ENCODE measurements around the gene GBE1. TPM values are rescaled to one million over a fixed set of nuclear protein-coding genes. Genes with fewer than 3 reads are reported as not detected.

The GBE1 gene
- total and polyA plus RNA-seq, 2 donors, result 32.6 to 35.5 TPM

- H3K27ac ChIP-seq (ENCODE audit: low read depth), result no peak overlapping the region
- 96% methylated on average over 10 of the region's 10 CpGs for WGBS
- no peak for DNase-seq (ENCODE audit: extremely low spot score)
- H3K4me1 ChIP-seq (ENCODE audit: insufficient read depth), result no peaks in the 10 kb centered on the region
- no peaks in the 10 kb centered on the region for H3K36me3 ChIP-seq (ENCODE audit: insufficient read depth)
- H3K4me3 ChIP-seq (ENCODE audit: low read depth, low read length), result no peak overlapping the region
Measured at GRCh38 chr3:81663114-81663513, 98.3 kb downstream of the GBE1 start.

- no peak for DNase-seq (ENCODE audit: extremely low spot score)
- WGBS, result 97% methylated on average over 1 of the region's 1 CpG
- H3K4me1 ChIP-seq (ENCODE audit: insufficient read depth), result no peaks in the 10 kb centered on the region
- no peak overlapping the region for H3K27ac ChIP-seq (ENCODE audit: low read depth)
- H3K36me3 ChIP-seq (ENCODE audit: insufficient read depth), result peaks cover 1% of the 10 kb centered on the region
- H3K4me3 ChIP-seq (ENCODE audit: low read depth, low read length), result no peak overlapping the region
Measured at GRCh38 chr3:81660036-81660435, 101.4 kb downstream of the GBE1 start.

GRCh38 chr3:81658322-81658997, 103.0 kb downstream of the GBE1 start:
- WGBS, result 54% methylated on average over 3 of the region's 3 CpGs
- H3K36me3 ChIP-seq (ENCODE audit: insufficient read depth), result peaks cover 2% of the 10 kb centered on the region
- no peak overlapping the region for H3K4me3 ChIP-seq (ENCODE audit: low read depth, low read length)
- H3K4me1 ChIP-seq (ENCODE audit: insufficient read depth), result no peaks in the 10 kb centered on the region
- no peak overlapping the region for H3K27ac ChIP-seq (ENCODE audit: low read depth)
- DNase-seq (ENCODE audit: extremely low spot score), result no peak

- Histone ChIP-seq H3K36me3 (ENCODE audit: insufficient read depth) (peaks cover 3% of the 10 kb centered on the region), H3K27ac (ENCODE audit: low read depth) (no peak overlapping the region), H3K4me3 (ENCODE audit: low read depth, low read length) (no peak overlapping the region), H3K4me1 (ENCODE audit: insufficient read depth) (no peaks in the 10 kb centered on the region)
- WGBS, result 45% methylated on average over 4 of the region's 4 CpGs
- DNase-seq (ENCODE audit: extremely low spot score), result no peak
Measured at GRCh38 chr3:81651139-81651538, 110.3 kb downstream of the GBE1 start.

- no peak for DNase-seq (ENCODE audit: extremely low spot score)
- Histone ChIP-seq H3K27ac (ENCODE audit: low read depth) (no peak overlapping the region), H3K4me3 (ENCODE audit: low read depth, low read length) (no peak overlapping the region), H3K36me3 (ENCODE audit: insufficient read depth) (peaks cover 3% of the 10 kb centered on the region), H3K4me1 (ENCODE audit: insufficient read depth) (no peaks in the 10 kb centered on the region)
- 86% methylated on average over 3 of the region's 3 CpGs for WGBS
Measured at GRCh38 chr3:81650187-81650586, 111.3 kb downstream of the GBE1 start.

- no peak overlapping the region for H3K27ac ChIP-seq (ENCODE audit: low read depth)
- no peak for DNase-seq (ENCODE audit: extremely low spot score)
- WGBS, result 88% methylated on average over 1 of the region's 1 CpG
- H3K36me3 ChIP-seq (ENCODE audit: insufficient read depth), result no peaks in the 10 kb centered on the region
- H3K4me1 ChIP-seq (ENCODE audit: insufficient read depth), result no peaks in the 10 kb centered on the region
- H3K4me3 ChIP-seq (ENCODE audit: low read depth, low read length), result no peak overlapping the region
Measured at GRCh38 chr3:81645248-81645647, 116.2 kb downstream of the GBE1 start.

- no peak overlapping the region for H3K27ac ChIP-seq (ENCODE audit: low read depth)
- whole genome bisulfite sequencing, result 81% methylated on average over 2 of the region's 2 CpGs
- no peaks in the 10 kb centered on the region for H3K4me1 ChIP-seq (ENCODE audit: insufficient read depth)
- no peaks in the 10 kb centered on the region for H3K36me3 ChIP-seq (ENCODE audit: insufficient read depth)
- DNase-seq (ENCODE audit: extremely low spot score), result no peak
- no peak overlapping the region for H3K4me3 ChIP-seq (ENCODE audit: low read depth, low read length)
Measured at GRCh38 chr3:81643721-81644120, 117.7 kb downstream of the GBE1 start.

GRCh38 chr3:81638480-81638879, 123.0 kb downstream of the GBE1 start:
- Histone ChIP-seq H3K27ac (ENCODE audit: low read depth) (no peak overlapping the region), H3K4me3 (ENCODE audit: low read depth, low read length) (no peak overlapping the region), H3K4me1 (ENCODE audit: insufficient read depth) (no peaks in the 10 kb centered on the region), H3K36me3 (ENCODE audit: insufficient read depth) (peaks cover 2% of the 10 kb centered on the region)
- DNase-seq (ENCODE audit: extremely low spot score), result no peak

GRCh38 chr3:81632659-81633058, 128.8 kb downstream of the GBE1 start:
- WGBS, result 97% methylated on average over 2 of the region's 2 CpGs
- Histone ChIP-seq H3K27ac (ENCODE audit: low read depth) (no peak overlapping the region), H3K4me1 (ENCODE audit: insufficient read depth) (no peaks in the 10 kb centered on the region), H3K4me3 (ENCODE audit: low read depth, low read length) (no peak overlapping the region), H3K36me3 (ENCODE audit: insufficient read depth) (peaks cover 2% of the 10 kb centered on the region)
- DNase-seq (ENCODE audit: extremely low spot score), result no peak

- Histone ChIP-seq H3K4me1 (ENCODE audit: insufficient read depth) (no peaks in the 10 kb centered on the region), H3K4me3 (ENCODE audit: low read depth, low read length) (no peak overlapping the region), H3K36me3 (ENCODE audit: insufficient read depth) (peaks cover 2% of the 10 kb centered on the region), H3K27ac (ENCODE audit: low read depth) (no peak overlapping the region)
- DNase-seq (ENCODE audit: extremely low spot score), result no peak
- 56% methylated on average over 2 of the region's 2 CpGs for WGBS
Measured at GRCh38 chr3:81624756-81625155, 136.7 kb downstream of the GBE1 start.

GRCh38 chr3:81622395-81622794, 139.1 kb downstream of the GBE1 start:
- Histone ChIP-seq H3K4me1 (ENCODE audit: insufficient read depth) (no peaks in the 10 kb centered on the region), H3K27ac (ENCODE audit: low read depth) (no peak overlapping the region), H3K4me3 (ENCODE audit: low read depth, low read length) (no peak overlapping the region), H3K36me3 (ENCODE audit: insufficient read depth) (peaks cover 2% of the 10 kb centered on the region)
- WGBS, result 90% methylated on average over 4 of the region's 4 CpGs
- no peak for DNase-seq (ENCODE audit: extremely low spot score)

GRCh38 chr3:81621277-81621676, 140.2 kb downstream of the GBE1 start:
- H3K27ac ChIP-seq (ENCODE audit: low read depth), result no peak overlapping the region
- H3K4me3 ChIP-seq (ENCODE audit: low read depth, low read length), result no peak overlapping the region
- no peaks in the 10 kb centered on the region for H3K4me1 ChIP-seq (ENCODE audit: insufficient read depth)
- H3K36me3 ChIP-seq (ENCODE audit: insufficient read depth), result peaks cover 2% of the 10 kb centered on the region
- no peak for DNase-seq (ENCODE audit: extremely low spot score)
- 89% methylated on average over 5 of the region's 5 CpGs for WGBS

GRCh38 chr3:81620849-81621248, 140.6 kb downstream of the GBE1 start:
- DNase-seq (ENCODE audit: extremely low spot score), result no peak
- Histone ChIP-seq H3K4me1 (ENCODE audit: insufficient read depth) (no peaks in the 10 kb centered on the region), H3K27ac (ENCODE audit: low read depth) (no peak overlapping the region), H3K4me3 (ENCODE audit: low read depth, low read length) (no peak overlapping the region), H3K36me3 (ENCODE audit: insufficient read depth) (peaks cover 2% of the 10 kb centered on the region)
- 98% methylated on average over 5 of the region's 5 CpGs for WGBS

GRCh38 chr3:81612768-81613167, 148.7 kb downstream of the GBE1 start:
- Histone ChIP-seq H3K27ac (ENCODE audit: low read depth) (no peak overlapping the region), H3K4me1 (ENCODE audit: insufficient read depth) (no peaks in the 10 kb centered on the region), H3K4me3 (ENCODE audit: low read depth, low read length) (no peak overlapping the region), H3K36me3 (ENCODE audit: insufficient read depth) (no peaks in the 10 kb centered on the region)
- DNase-seq (ENCODE audit: extremely low spot score), result no peak
- WGBS, result 97% methylated on average over 3 of the region's 3 CpGs

- 67% methylated on average over 2 of the region's 2 CpGs for WGBS
- Histone ChIP-seq H3K27ac (ENCODE audit: low read depth) (no peak overlapping the region), H3K4me1 (ENCODE audit: insufficient read depth) (no peaks in the 10 kb centered on the region), H3K4me3 (ENCODE audit: low read depth, low read length) (no peak overlapping the region), H3K36me3 (ENCODE audit: insufficient read depth) (peaks cover 3% of the 10 kb centered on the region)
- DNase-seq (ENCODE audit: extremely low spot score), result no peak
Measured at GRCh38 chr3:81602781-81603180, 158.7 kb downstream of the GBE1 start.

All from urinary bladder (tissue), 4 donors.